Measurements from ENCODE around the gene PPP1R13L.

- no peak for TF ChIP-seq CTCF (conservative IDR thresholded peaks at IDR 0.05; ENCODE audit: low read depth, low read length)
- no peak for TF ChIP-seq EZH2 (IDR thresholded peaks at IDR 0.05; ENCODE audit: low read length, unreplicated experiment)
- no peak for TF ChIP-seq EZH2phosphoT487 (IDR thresholded peaks at IDR 0.05; ENCODE audit: borderline replicate concordance, low read length)
Measured at GRCh38 chr19:45406226-45407090, 1.6 kb upstream of the PPP1R13L start, which contains the start of gene POLR1G.
